ENCODE data around the gene SLC5A10.

The SLC5A10 gene

GRCh38 chr17:18965530-18966236, 13.7 kb downstream of the SLC5A10 start:
- H3K79me2 ChIP-seq (ENCODE audit: low read length) = no peaks in the 10 kb centered on the region
- no peak overlapping the region for H3K4me3 ChIP-seq (ENCODE audit: low read length)
- no peaks in the 10 kb centered on the region for H4K20me1 ChIP-seq (ENCODE audit: insufficient read depth, low read length)
- H3K4me2 ChIP-seq (ENCODE audit: low read depth, low read length) = no peak overlapping the region
- no peaks in the 10 kb centered on the region for H3K4me1 ChIP-seq (ENCODE audit: low read length)
- H3K27ac ChIP-seq (ENCODE audit: low read length) = no peak overlapping the region
- H3K9me2 ChIP-seq (replicated peaks; ENCODE audit: insufficient read depth, low read length) = no peaks in the 10 kb centered on the region
- H2AFZ ChIP-seq (ENCODE audit: low read length) = no peak overlapping the region
- no peaks in the 10 kb centered on the region for H3K36me3 ChIP-seq (replicated peaks; ENCODE audit: insufficient read depth, low read length)
- H3K9me3 ChIP-seq (replicated peaks; ENCODE audit: insufficient read depth, low read length) = no peaks in the 10 kb centered on the region
- no peak for TF ChIP-seq EZH2phosphoT487 (IDR thresholded peaks at IDR 0.05; ENCODE audit: low read length)
- TF ChIP-seq CTCF (IDR thresholded peaks at IDR 0.05; ENCODE audit: low read length) = no peak
- TF ChIP-seq EZH2 (optimal IDR thresholded peaks at IDR 0.05; ENCODE audit: low read depth, low read length) = no peak
- H3K27me3 ChIP-seq (replicated peaks; ENCODE audit: insufficient read depth, low read length) = no peaks in the 10 kb centered on the region
- DNase-seq = no peak
- no peak overlapping the region for H3K9ac ChIP-seq (ENCODE audit: low read length)
- H3F3A ChIP-seq (ENCODE audit: insufficient read depth, low read length) = no peaks in the 10 kb centered on the region

- H3K27me3 ChIP-seq (replicated peaks; ENCODE audit: insufficient read depth, low read length) = no peaks in the 10 kb centered on the region
- H3K9me2 ChIP-seq (replicated peaks; ENCODE audit: insufficient read depth, low read length) = no peaks in the 10 kb centered on the region
- no peak overlapping the region for H3K27ac ChIP-seq (ENCODE audit: low read length)
- no peak overlapping the region for H2AFZ ChIP-seq (ENCODE audit: low read length)
- no peak for DNase-seq
- no peak overlapping the region for H3K4me3 ChIP-seq (ENCODE audit: low read length)
- H3F3A ChIP-seq (ENCODE audit: insufficient read depth, low read length) = no peaks in the 10 kb centered on the region
- no peaks in the 10 kb centered on the region for H3K9me3 ChIP-seq (replicated peaks; ENCODE audit: insufficient read depth, low read length)
- H4K20me1 ChIP-seq (ENCODE audit: insufficient read depth, low read length) = no peaks in the 10 kb centered on the region
- TF ChIP-seq EZH2phosphoT487 (IDR thresholded peaks at IDR 0.05; ENCODE audit: low read length) (no peak), EZH2 (optimal IDR thresholded peaks at IDR 0.05; ENCODE audit: low read depth, low read length) (no peak)
- no peak overlapping the region for H3K4me2 ChIP-seq (ENCODE audit: low read depth, low read length)
- no peak overlapping the region for H3K9ac ChIP-seq (ENCODE audit: low read length)
- H3K79me2 ChIP-seq (ENCODE audit: low read length) = no peaks in the 10 kb centered on the region
- no peaks in the 10 kb centered on the region for H3K36me3 ChIP-seq (replicated peaks; ENCODE audit: insufficient read depth, low read length)
- H3K4me1 ChIP-seq (ENCODE audit: low read length) = no peaks in the 10 kb centered on the region
Observed at GRCh38 chr17:18966831-18967624, 15.1 kb downstream of the SLC5A10 start.

- Histone ChIP-seq H2AFZ (ENCODE audit: low read length) (no peak overlapping the region), H4K20me1 (ENCODE audit: insufficient read depth, low read length) (no peaks in the 10 kb centered on the region), H3K79me2 (ENCODE audit: low read length) (no peaks in the 10 kb centered on the region), H3K4me2 (ENCODE audit: low read depth, low read length) (no peak overlapping the region), H3K9me3 (replicated peaks; ENCODE audit: insufficient read depth, low read length) (no peaks in the 10 kb centered on the region), H3K9ac (ENCODE audit: low read length) (no peak overlapping the region), H3K4me3 (ENCODE audit: low read length) (no peak overlapping the region), H3K27ac (ENCODE audit: low read length) (no peak overlapping the region), H3K4me1 (ENCODE audit: low read length) (no peaks in the 10 kb centered on the region), H3K9me2 (replicated peaks; ENCODE audit: insufficient read depth, low read length) (no peaks in the 10 kb centered on the region), H3K27me3 (replicated peaks; ENCODE audit: insufficient read depth, low read length) (no peaks in the 10 kb centered on the region), H3K36me3 (replicated peaks; ENCODE audit: insufficient read depth, low read length) (no peaks in the 10 kb centered on the region), H3F3A (ENCODE audit: insufficient read depth, low read length) (no peaks in the 10 kb centered on the region)
- no peak for DNase-seq
- TF ChIP-seq CTCF (IDR thresholded peaks at IDR 0.05; ENCODE audit: low read length) (no peak), EZH2 (optimal IDR thresholded peaks at IDR 0.05; ENCODE audit: low read depth, low read length) (no peak), EZH2phosphoT487 (IDR thresholded peaks at IDR 0.05; ENCODE audit: low read length) (no peak)
Observed at GRCh38 chr17:18967916-18968315, 16.0 kb downstream of the SLC5A10 start.
